RWPE1 (cell line): Measurements from ENCODE around the gene TCF7L1.
A peak's percentile ranks its signal among the peaks of the same experiment; 100 is the strongest.

ENCODE experiments used
- CTCF ChIA-PET: fragments of 350-600 bp; sonication (Branson Sonifier 250); formaldehyde crosslinking; extraction: SDS; loops from one replicate; lab custom pipeline; 2021; lab: Yijun Ruan, JAX
- POLR2A ChIA-PET: fragments of 400-600 bp; formaldehyde crosslinking; extraction: SDS; loops from one replicate; lab custom pipeline; 2020; ENCODE audit warnings: antibody characterized with exemption; ENCODE audit not compliant: low non-redundant PET; lab: Yijun Ruan, JAX
- DNase-seq: peaks from one replicate; pipeline ENCODE4 v3.0.0; 2012; ENCODE audit warnings: low spot score
- H3K27ac ChIP-seq: fragments of 450-650 bp; 2 replicates; pipeline ENCODE4 v1.5.1; 2017
- TF ChIP-seq, protein P1 (sequence below): fragments of 450-650 bp; conservative IDR thresholded peaks from 2 replicates; pipeline ENCODE4 v1.5.1; 2017; ENCODE audit warnings: low read depth, mild to moderate bottlenecking

TCF7L1 gene

DNA sequence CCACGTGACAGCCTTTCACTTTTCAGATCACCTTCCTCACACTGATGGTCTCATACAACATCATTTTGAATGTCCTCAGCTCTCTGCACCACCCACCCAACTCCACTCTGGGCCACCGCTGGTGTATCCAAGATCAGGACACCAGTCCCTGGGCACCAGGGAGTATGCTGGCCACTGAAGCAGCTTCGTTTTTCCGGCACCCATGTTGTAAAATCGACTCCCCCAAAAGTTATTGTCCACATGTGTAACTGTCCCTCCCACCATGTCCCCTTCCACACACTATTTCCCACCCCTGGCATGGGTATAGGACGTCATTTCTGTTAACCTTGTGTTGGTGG lies 98.2 kb downstream of the TCF7L1 start:
- ChIA-PET POLR2A (no interaction called here), CTCF (no interaction called here)
- TF ChIP-seq, protein P1, sequence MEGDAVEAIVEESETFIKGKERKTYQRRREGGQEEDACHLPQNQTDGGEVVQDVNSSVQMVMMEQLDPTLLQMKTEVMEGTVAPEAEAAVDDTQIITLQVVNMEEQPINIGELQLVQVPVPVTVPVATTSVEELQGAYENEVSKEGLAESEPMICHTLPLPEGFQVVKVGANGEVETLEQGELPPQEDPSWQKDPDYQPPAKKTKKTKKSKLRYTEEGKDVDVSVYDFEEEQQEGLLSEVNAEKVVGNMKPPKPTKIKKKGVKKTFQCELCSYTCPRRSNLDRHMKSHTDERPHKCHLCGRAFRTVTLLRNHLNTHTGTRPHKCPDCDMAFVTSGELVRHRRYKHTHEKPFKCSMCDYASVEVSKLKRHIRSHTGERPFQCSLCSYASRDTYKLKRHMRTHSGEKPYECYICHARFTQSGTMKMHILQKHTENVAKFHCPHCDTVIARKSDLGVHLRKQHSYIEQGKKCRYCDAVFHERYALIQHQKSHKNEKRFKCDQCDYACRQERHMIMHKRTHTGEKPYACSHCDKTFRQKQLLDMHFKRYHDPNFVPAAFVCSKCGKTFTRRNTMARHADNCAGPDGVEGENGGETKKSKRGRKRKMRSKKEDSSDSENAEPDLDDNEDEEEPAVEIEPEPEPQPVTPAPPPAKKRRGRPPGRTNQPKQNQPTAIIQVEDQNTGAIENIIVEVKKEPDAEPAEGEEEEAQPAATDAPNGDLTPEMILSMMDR = no peak
- H3K27ac ChIP-seq = no peak overlapping the region
- no peak for DNase-seq

DNA sequence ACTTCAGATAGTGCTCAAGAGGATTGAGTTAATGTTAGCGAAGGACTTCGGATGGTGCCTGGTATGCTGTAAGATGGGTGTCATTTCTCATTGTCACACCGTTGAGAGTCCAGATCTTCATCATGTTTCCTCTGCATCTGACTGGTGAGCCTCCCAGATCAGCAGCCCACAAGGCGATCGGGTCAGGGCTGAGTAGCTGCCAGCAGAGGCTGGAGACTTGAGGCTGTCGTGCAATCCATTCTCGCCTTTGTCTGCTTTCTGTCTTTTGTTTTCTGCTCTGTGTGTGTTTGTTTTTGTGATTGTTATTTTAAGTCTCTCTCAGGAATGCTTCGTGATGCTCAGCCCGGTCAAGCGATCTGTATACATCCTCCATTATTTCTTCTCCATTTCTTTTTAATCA lies 98.8 kb downstream of the TCF7L1 start:
- no peak overlapping the region for H3K27ac ChIP-seq
- CTCF ChIA-PET = no interaction called here
- no peak for DNase-seq
- POLR2A ChIA-PET = no interaction called here
- TF ChIP-seq, protein P1 = no peak

DNA sequence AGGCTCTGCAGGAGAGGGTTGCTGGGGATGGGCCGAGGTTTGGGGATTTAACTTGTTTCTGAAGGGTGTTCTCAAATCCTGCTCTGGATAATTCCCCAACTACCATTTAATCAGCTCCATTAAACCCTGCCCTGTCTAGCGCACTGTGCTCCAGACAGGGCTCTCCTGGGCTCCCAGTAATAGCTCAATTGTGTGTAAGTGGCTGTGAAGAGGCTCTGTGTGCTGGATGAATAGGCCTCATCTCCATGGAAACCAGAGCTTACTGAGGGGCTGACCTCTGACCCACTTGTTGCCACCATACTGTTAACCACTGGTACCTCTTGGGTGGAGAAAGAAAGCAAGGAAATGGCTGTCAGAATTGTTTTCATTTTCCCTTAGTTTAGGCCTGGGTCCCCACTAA lies 101.7 kb downstream of the TCF7L1 start:
- ChIA-PET POLR2A (no interaction called here), CTCF (no interaction called here)
- TF ChIP-seq, protein P1 = no peak
- no peak for DNase-seq
- H3K27ac ChIP-seq = no peak overlapping the region

DNA sequence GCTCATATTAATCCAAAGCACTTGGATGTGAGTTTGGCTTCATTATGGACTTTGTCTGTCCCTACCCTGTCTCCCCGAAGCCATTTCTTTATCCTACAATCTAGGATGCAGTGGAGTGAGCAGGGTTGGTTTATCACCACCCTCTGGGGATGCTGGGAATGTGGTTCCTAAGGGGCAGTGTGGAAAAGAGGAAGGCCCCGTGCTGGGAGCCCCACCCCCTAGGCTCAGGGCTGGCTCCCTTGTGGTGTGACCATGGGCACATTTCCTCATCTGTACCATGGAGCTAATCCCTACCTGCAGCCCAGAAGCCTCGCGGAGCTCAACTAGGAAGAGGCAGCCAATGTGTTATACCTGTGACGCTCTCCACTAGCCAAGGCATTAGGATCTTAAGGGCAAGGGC lies 102.1 kb downstream of the TCF7L1 start:
- TF ChIP-seq, protein P1 = no peak
- no peak for DNase-seq
- no peak overlapping the region for H3K27ac ChIP-seq
- ChIA-PET CTCF (no interaction called here), POLR2A (no interaction called here)

DNA sequence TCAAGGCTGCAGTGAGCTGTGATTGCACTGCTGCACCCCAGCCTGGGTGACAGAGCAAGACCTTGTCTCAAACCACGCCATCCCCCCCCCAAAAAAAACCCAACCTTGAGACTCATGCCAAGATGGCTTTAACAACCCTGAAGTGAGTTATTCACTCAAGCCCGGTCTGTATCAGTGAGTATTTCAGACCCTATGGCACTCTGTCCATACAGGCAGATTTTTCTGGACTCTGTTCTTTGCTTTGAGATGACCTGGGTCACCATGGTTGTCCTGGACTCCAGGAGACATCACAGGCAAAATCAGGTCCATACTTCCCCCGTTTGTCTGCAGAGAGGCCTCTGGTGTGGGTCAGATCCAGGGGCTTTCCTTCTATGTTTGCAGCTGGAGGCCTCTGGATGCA lies 102.9 kb downstream of the TCF7L1 start:
- POLR2A ChIA-PET = no interaction called here
- no peak for DNase-seq
- no peak overlapping the region for H3K27ac ChIP-seq
- TF ChIP-seq, protein P1 = no peak
- CTCF ChIA-PET = no interaction called here

DNA sequence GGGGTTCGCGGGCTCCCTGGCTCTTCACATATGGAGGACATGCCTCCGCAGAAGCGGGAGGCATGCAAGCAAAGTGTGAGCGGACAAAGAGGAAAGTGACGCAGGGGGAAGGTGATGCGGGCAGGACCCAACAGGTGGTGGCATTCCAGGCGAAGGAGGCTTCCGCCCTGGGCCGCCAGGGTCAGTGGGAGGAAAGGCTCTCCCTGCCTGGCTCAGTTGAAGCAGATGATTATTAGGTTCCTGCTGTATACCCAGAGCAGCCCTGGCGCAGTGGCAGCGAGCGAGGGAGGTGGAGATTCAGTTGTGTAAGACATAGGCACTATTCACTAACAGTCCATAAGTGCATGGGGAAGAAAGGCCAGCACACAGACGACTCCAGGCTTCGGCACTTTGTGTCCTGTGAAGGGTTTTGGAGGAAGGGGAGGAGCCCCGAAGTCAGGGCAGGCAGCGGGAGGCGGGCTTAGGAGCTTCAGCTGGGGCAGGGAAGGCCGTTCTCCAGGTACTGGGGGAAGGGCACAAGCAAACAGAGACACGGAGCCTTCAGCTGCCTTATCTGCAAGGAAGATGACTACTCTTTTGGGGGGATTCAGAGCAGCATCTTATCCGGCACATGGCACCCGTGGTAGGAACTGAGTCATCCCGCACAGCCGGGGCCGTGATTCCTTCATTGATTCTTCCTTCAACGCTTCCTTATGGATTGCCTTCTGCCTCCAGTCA lies 104.8 kb downstream of the TCF7L1 start:
- POLR2A ChIA-PET = no interaction called here
- DNase-seq = peak; percentile 67
- peak overlapping the region; percentile 69 for H3K27ac ChIP-seq
- TF ChIP-seq, protein P1 = no peak
- CTCF ChIA-PET = no interaction called here
